Muscle of leg (tissue), 11 donors: ENCODE data around the gene DNAJC15. TPM values are rescaled to one million over a fixed set of nuclear protein-coding genes. Genes with fewer than 3 reads are reported as not detected.
A peak's percentile ranks its signal among the peaks of the same experiment; 100 is the strongest.

ENCODE experiments used
- DNase-seq: peaks from one replicate; pipeline ENCODE4 v3.0.0; 2013
- H3K27ac ChIP-seq: one replicate; pipeline ENCODE4 v1.5.1; 2013; ENCODE audit warnings: mild to moderate bottlenecking, low read length, control low read depth
- H3K27me3 ChIP-seq: one replicate; pipeline ENCODE4 v1.6.1; 2013; ENCODE audit warnings: low read length; ENCODE audit not compliant: control insufficient read depth, insufficient read depth
- H3K36me3 ChIP-seq: one replicate; pipeline ENCODE4 v1.6.1; 2013; ENCODE audit warnings: low read length; ENCODE audit not compliant: control insufficient read depth, insufficient read depth
- H3K4me1 ChIP-seq: one replicate; pipeline ENCODE4 v1.6.1; 2013; ENCODE audit warnings: low read length; ENCODE audit not compliant: control insufficient read depth, insufficient read depth
- H3K4me3 ChIP-seq: one replicate; pipeline ENCODE4 v1.5.1; 2013; ENCODE audit warnings: low read length, control low read depth
- H3K9me3 ChIP-seq: replicated peaks from 2 replicates; pipeline ENCODE4 v1.6.1; 2013; ENCODE audit warnings: low read depth, low read length; ENCODE audit not compliant: control insufficient read depth
- WGBS: methylation state at CpG from one replicate; pipeline ENCODE4 v1.1.5; 2013; ENCODE audit warnings: missing lambda C conversion rate; ENCODE audit not compliant: insufficient coverage; 5-methylcytosine and 5-hydroxymethylcytosine counted together
- polyA plus RNA-seq, 8 donors: library from polyadenylated mRNA; unstranded; fragments of 120-200 nt; gene quantifications; one replicate each; pipeline versions ENCODE4 v1.2.1 to v1.2.3, GENCODE V29; 2013; ENCODE audit warnings: inconsistent platforms in 1 of 8, low replicate concordance in 1 of 8; ENCODE audit not compliant: insufficient read length in 8 of 8, insufficient read depth in 1 of 8
- total RNA-seq: library from RNA; stranded (reverse); fragments of 120-200 nt; gene quantifications from one replicate; pipeline ENCODE4 v1.2.4, GENCODE V29; 2013

DNAJC15 gene
- total and polyA plus RNA-seq, 9 donors = 14.4 to 23.7 (median 20.2) TPM

DNA sequence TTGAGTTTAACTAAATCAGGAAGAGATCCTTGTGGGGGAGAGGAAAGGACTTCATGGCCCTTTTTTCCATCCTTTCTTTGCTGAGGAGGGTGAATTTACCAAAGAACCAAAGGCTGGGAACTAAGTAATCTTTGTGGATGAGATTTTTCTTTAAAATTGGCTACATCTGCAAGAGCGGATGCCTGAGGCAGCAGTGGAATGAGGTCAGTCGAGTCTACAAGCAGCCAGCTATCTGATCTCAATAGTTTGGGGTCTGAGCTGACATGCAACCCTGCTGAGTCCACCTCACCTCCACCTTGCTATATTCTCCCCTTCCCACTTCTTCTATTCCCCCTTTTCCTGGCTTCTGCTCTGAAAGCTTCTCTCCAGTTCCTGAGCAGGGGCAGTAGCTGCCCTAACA lies 3.6 kb upstream of the DNAJC15 start:
- Histone ChIP-seq H3K4me3 (no peak overlapping the region), H3K9me3 (no peaks in the 10 kb centered on the region), H3K27ac (no peak overlapping the region), H3K27me3 (no peaks in the 10 kb centered on the region), H3K4me1 (peaks cover 11% of the 10 kb centered on the region), H3K36me3 (no peaks in the 10 kb centered on the region)
- no peak for DNase-seq
- 50% methylated on average over 2 of the region's 2 CpGs for WGBS

GRCh38 chr13:43020794-43021193 lies 2.6 kb upstream of the DNAJC15 start:
- Histone ChIP-seq H3K27ac (no peak overlapping the region), H3K4me3 (no peak overlapping the region), H3K27me3 (no peaks in the 10 kb centered on the region), H3K4me1 (peaks cover 12% of the 10 kb centered on the region), H3K36me3 (no peaks in the 10 kb centered on the region), H3K9me3 (no peaks in the 10 kb centered on the region)
- no peak for DNase-seq
- WGBS = no CpG with 5 or more reads among the region's 1 CpG

- Histone ChIP-seq H3K27ac (no peak overlapping the region), H3K4me3 (no peak overlapping the region)
Measured at GRCh38 chr13:43021926-43022670, 1.3 kb upstream of the DNAJC15 start.

DNA sequence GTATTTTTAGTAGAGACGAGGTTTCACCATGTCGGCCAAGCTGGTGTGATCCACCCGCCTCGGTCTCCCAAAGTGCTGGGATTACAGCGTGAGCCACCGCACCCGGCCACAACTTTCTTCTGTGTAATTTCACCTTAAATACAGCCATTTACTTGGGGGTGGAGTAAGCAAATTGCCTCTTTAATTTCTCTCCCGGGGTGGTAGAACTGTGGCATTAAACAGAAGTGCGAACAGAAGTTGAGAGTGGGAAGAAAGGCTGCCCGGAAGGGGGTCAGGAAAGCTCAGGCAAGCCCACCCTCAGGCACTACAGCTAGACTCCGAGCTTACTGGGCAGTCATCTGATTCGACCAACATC lies 475 bp upstream of the DNAJC15 start:
- H3K4me3 ChIP-seq = peak overlapping the region; percentile 87
- no peaks in the 10 kb centered on the region for H3K9me3 ChIP-seq
- 22% methylated on average over 4 of the region's 12 CpGs for WGBS
- no peaks in the 10 kb centered on the region for H3K27me3 ChIP-seq
- H3K4me1 ChIP-seq = peaks cover 12% of the 10 kb centered on the region
- H3K27ac ChIP-seq = peak overlapping the region; percentile 98
- no peak for DNase-seq
- no peaks in the 10 kb centered on the region for H3K36me3 ChIP-seq

More at GRCh38 chr13:43021926-43022670, 1.3 kb upstream of the DNAJC15 start:
- WGBS = 96% methylated on average over 8 of the region's 11 CpGs
- peak; percentile 28 for DNase-seq
- no peaks in the 10 kb centered on the region for H3K36me3 ChIP-seq
- no peaks in the 10 kb centered on the region for H3K9me3 ChIP-seq
- H3K27me3 ChIP-seq = no peaks in the 10 kb centered on the region
- H3K4me1 ChIP-seq = peaks cover 12% of the 10 kb centered on the region

DNA sequence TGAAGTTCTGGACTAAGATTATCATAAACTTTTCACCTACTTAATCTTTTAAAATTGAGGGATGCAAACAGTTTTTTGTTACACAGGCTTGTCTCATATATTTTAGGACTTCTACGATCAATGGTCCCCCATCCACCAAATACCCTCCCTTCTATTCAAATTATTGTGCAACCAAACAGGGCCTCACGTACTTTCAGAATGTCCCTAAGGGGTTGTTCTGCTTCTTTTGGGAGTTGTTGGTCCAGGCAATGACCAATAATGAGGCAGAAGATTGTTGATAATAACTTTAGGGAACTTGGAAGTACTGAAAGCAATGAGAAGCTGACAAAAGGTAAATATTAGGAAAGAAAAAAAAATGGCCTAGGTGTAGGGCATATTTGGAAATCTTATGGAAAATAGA lies 2.9 kb downstream of the DNAJC15 start:
- DNase-seq = no peak
- Histone ChIP-seq H3K4me3 (no peak overlapping the region), H3K9me3 (no peaks in the 10 kb centered on the region), H3K36me3 (no peaks in the 10 kb centered on the region), H3K27ac (no peak overlapping the region), H3K4me1 (peaks cover 12% of the 10 kb centered on the region), H3K27me3 (no peaks in the 10 kb centered on the region)
- WGBS = no CpG with 5 or more reads among the region's 2 CpGs

DNA sequence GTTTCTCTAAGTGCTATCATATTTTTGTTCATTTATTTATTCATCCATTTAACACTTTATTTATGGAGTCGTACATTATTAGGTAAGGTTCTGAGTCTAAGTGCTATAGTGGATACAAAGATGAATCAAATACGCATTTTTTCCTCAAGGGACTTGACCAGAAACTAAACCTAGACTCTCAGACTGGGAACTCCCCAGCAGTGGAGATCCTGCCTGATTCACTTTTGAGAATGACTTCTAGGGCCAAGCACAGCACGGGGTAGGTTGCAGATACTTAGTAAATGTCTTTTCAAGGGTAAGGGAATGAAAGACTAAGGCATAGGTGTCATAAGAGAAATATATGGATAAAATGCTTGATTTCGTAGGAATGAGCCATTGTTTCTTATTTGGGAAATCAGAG lies 7.2 kb downstream of the DNAJC15 start:
- no peak for DNase-seq
- Histone ChIP-seq H3K9me3 (no peaks in the 10 kb centered on the region), H3K4me3 (no peak overlapping the region), H3K27me3 (no peaks in the 10 kb centered on the region), H3K27ac (no peak overlapping the region), H3K4me1 (no peaks in the 10 kb centered on the region), H3K36me3 (peaks cover 5% of the 10 kb centered on the region)
- WGBS = 92% methylated on average over 2 of the region's 4 CpGs

- peaks cover 6% of the 10 kb centered on the region for H3K4me1 ChIP-seq
- DNase-seq = no peak
- H3K27me3 ChIP-seq = no peaks in the 10 kb centered on the region
- no peak overlapping the region for H3K4me3 ChIP-seq
- H3K9me3 ChIP-seq = no peaks in the 10 kb centered on the region
- no peak overlapping the region for H3K27ac ChIP-seq
- H3K36me3 ChIP-seq = peaks cover 7% of the 10 kb centered on the region
- 57% methylated on average over 1 of the region's 4 CpGs for WGBS
Measured at GRCh38 chr13:43031881-43032280, 8.5 kb downstream of the DNAJC15 start.

GRCh38 chr13:43033038-43033437 lies 9.7 kb downstream of the DNAJC15 start:
- H3K27ac ChIP-seq = no peak overlapping the region
- peaks cover 8% of the 10 kb centered on the region for H3K4me1 ChIP-seq
- WGBS = no CpG with 5 or more reads among the region's 3 CpGs
- DNase-seq = no peak
- peaks cover 8% of the 10 kb centered on the region for H3K36me3 ChIP-seq
- H3K27me3 ChIP-seq = no peaks in the 10 kb centered on the region
- no peaks in the 10 kb centered on the region for H3K9me3 ChIP-seq
- H3K4me3 ChIP-seq = no peak overlapping the region

DNA sequence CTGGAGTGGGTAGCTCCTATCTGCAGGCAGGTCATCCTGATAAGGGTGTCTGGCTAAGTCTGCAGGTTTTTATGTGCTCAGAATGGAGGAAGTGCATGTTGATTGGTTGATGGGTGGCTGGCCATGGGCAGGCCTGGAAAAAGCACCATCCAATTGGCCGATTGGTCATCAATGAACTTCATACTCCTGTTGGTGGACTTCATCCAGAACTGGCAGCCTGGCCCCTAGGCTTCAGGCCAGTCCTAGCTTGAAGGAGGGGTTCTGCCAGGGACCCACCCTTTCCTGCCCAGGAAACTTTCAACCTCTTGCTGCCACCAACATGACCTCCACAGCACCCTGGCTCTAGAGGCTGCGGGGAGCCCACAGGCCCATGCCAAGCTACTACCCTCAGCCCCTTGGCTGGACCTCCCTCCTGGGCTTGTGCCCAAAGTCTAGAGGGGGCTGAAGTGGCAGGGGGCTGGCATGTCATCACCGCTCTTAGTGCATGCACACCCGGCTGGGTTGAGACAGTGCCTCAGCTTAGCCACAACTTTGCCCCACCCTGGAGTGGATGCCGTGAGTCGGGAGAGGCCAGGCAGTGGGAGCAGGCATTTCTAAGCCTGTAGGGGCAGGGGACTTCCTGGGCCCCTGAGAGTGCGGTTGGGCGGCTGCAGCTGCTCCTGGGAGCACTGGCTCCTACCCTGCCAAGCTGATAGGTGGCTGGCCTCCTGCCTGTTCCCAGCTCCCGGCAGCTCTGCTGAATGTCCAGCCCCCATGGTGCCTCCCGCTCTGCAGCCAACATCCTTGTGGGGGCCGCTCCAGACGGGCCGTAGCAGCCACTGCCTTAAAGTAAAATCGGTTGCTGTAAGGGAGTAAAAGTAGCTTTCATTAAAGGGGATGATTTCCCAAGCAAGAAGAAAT lies 13.2 kb downstream of the DNAJC15 start:
- H3K4me1 ChIP-seq = peaks cover 8% of the 10 kb centered on the region
- peaks cover 8% of the 10 kb centered on the region for H3K36me3 ChIP-seq
- 44% methylated on average over 5 of the region's 14 CpGs for WGBS
- no peak overlapping the region for H3K27ac ChIP-seq
- H3K9me3 ChIP-seq = no peaks in the 10 kb centered on the region
- no peaks in the 10 kb centered on the region for H3K27me3 ChIP-seq
- no peak overlapping the region for H3K4me3 ChIP-seq
- DNase-seq = peak; percentile 18

DNA sequence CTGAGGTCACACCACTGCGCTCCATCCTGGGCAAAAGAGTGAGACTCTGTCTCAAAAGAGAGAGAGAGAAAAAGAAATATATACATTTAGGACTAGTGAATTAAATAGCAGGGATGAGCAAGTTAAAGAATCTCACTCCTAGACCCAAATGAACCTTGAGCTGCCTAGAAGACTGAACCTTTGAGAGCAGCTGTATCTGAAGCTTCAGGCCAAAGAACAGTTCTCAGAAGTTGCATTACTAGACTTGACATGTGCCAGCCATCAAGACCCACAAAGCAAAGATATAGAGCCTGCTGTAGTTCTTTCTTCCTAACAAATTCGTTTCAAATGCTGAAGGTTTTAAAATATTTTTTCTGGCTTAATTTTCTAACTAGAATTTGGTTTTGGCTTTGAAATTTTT lies 16.6 kb downstream of the DNAJC15 start:
- Histone ChIP-seq H3K9me3 (no peaks in the 10 kb centered on the region), H3K4me3 (no peak overlapping the region), H3K4me1 (peaks cover 9% of the 10 kb centered on the region), H3K36me3 (peaks cover 3% of the 10 kb centered on the region), H3K27me3 (no peaks in the 10 kb centered on the region), H3K27ac (no peak overlapping the region)
- no CpG with 5 or more reads among the region's 2 CpGs for WGBS
- DNase-seq = no peak
